Measurements from ENCODE around the gene SUPT6H. TPM values are rescaled to one million over a fixed set of nuclear protein-coding genes. Genes with fewer than 3 reads are reported as not detected.

Gene SUPT6H
- total and polyA plus RNA-seq, 2 of the 8 experiments (the other 6 are each of a cell fraction or from before 2014, with no cell fraction given) = 32.0 to 59.9 TPM

DNA sequence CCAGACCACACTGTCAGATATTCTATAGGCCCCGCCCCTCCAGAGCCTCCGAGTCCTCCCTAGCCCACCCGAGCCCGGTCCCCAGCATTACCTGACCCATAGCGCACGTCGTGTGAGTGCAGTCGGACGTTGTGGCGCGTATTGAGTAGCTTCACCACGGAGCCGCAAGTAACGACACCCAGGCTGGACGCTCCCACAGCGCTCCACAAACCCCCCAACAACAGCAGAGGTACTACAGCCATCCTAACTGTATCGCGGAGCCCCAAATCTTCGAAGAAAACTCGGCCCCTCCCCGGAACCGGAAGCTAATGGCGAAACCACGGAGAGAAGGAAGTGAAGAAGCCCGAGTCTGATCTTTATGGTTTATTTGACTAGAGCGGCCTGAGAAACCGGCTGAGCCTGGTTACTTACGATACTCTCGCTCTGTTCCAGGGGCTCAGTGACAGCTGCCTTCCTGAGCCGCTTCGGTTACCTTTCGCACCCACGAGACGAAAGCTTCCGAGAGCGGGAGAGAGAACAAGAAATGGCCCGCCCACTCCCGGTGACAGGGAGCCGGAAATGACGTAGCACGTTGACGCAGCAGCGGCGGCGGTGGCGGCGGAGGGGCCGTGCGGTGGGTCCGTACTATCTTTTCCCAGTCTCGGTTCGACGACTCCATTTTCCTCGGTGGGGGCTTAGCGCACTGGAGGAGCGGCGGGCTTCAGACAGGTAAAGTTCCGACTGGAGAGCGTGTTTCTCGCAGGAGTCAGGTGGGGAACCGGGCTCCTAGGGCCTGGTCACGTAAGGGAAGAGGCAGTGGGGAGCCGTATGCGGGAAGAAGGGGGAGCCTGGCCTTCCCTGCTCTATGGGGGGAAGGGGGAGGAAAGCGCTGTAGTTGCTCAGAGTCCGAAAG is at the start of gene SUPT6H, which contains the start of gene SDF2 (continued):
- TF ChIP-seq RNF2 (IDR thresholded peaks at IDR 0.05; ENCODE audit: borderline replicate concordance, low read depth, low read length, missing control alignments, poor library complexity, severe bottlenecking) (no peak), SP4 (IDR thresholded peaks at IDR 0.05; ENCODE audit: low read length) (no peak; the same call in 1 of the 2 replicates), HDAC2 (IDR thresholded peaks at IDR 0.05; ENCODE audit: borderline replicate concordance in 1 of 2, low read depth in 2 of 2, low read length in 2 of 2) (0 out of 4 replicates have a peak, but pooled peaks have one; percentile 11 to 86)
- TF ChIP-seq, protein P1, sequence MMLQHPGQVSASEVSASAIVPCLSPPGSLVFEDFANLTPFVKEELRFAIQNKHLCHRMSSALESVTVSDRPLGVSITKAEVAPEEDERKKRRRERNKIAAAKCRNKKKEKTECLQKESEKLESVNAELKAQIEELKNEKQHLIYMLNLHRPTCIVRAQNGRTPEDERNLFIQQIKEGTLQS (IDR thresholded peaks at IDR 0.05; ENCODE audit: insufficient read depth, low read depth, low read length) = no peak

Measured in H1 (cell line).